ENCODE data around the gene CEACAM20.
"Not testable (repeated sequence)": the region's sequence is repeated elsewhere in the genome, so short reads cannot be mapped to it uniquely, and the experiment has no call there.

Gene CEACAM20

GRCh38 chr19:44499962-44500949 lies 29.2 kb downstream of the CEACAM20 start, which contains the start of gene ZNF180:
TSS of gene ZNF180 (minus strand) at chr19:44500522. CDS start at chr19:44497334, 3,188 bp downstream.
- TF ChIP-seq CTCF (IDR thresholded peaks at IDR 0.05; ENCODE audit: low read depth, low read length, missing control alignments): peak; percentile 26
- peak; percentile 69 for DNase-seq (ENCODE audit: extremely low read depth, low read depth)

GRCh38 chr19:44499559-44499958 lies 29.9 kb downstream of the CEACAM20 start:
- no peak for TF ChIP-seq CTCF (IDR thresholded peaks at IDR 0.05; ENCODE audit: low read depth, low read length, missing control alignments)
- no peak for DNase-seq (ENCODE audit: extremely low read depth, low read depth)
- peak overlapping the region; percentile 68 for H3K4me3 ChIP-seq (replicated peaks; ENCODE audit: low read depth, low read length)

More at GRCh38 chr19:44499962-44500949, 29.2 kb downstream of the CEACAM20 start, which contains the start of gene ZNF180:
- H3K4me3 ChIP-seq (replicated peaks; ENCODE audit: low read depth, low read length): peak within 1 kb of the TSS; percentile 68

GRCh38 chr19:44498988-44499387 lies 30.5 kb downstream of the CEACAM20 start:
- no peak for TF ChIP-seq CTCF (IDR thresholded peaks at IDR 0.05; ENCODE audit: low read depth, low read length, missing control alignments)

DNA sequence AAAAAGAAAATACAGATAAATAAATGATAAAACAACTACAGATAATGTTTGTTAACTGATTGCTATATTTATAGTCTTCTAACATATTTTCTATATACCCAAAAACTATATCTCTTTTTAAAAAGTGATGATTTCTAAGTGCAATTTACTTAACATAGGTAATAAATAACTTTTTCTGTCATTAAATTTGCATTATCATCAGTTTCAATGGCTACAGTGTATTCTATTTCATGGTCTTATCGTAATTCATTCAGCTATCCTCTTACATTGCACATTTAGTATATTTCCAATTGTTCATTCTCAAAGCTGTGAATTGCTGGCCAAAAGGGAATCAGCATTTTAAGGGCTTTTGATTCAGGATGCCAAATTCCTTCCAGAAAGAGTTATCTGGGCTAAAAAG lies 32.8 kb downstream of the CEACAM20 start:
- no peak overlapping the region for H3K4me3 ChIP-seq (replicated peaks; ENCODE audit: low read depth, low read length)
- DNase-seq (ENCODE audit: extremely low read depth, low read depth): no peak
- no peak for TF ChIP-seq CTCF (IDR thresholded peaks at IDR 0.05; ENCODE audit: low read depth, low read length, missing control alignments)

More at GRCh38 chr19:44498988-44499387, 30.5 kb downstream of the CEACAM20 start:
- DNase-seq (ENCODE audit: extremely low read depth, low read depth): no peak
- H3K4me3 ChIP-seq (replicated peaks; ENCODE audit: low read depth, low read length): peak overlapping the region; percentile 68

GRCh38 chr19:44476559-44477408 lies 52.7 kb downstream of the CEACAM20 start:
- DNase-seq (ENCODE audit: extremely low read depth, low read depth): no peak
- no peak overlapping the region for H3K4me3 ChIP-seq (replicated peaks; ENCODE audit: low read depth, low read length)
- TF ChIP-seq CTCF (IDR thresholded peaks at IDR 0.05; ENCODE audit: low read depth, low read length, missing control alignments): no peak

- H3K4me3 ChIP-seq (replicated peaks; ENCODE audit: low read depth, low read length); DNase-seq (ENCODE audit: extremely low read depth, low read depth): not testable (repeated sequence)
Measured at GRCh38 chr19:44468730-44469129, 60.7 kb downstream of the CEACAM20 start.

- not testable (repeated sequence) for H3K4me3 ChIP-seq (replicated peaks; ENCODE audit: low read depth, low read length); DNase-seq (ENCODE audit: extremely low read depth, low read depth)
Measured at GRCh38 chr19:44462600-44463286, 66.7 kb downstream of the CEACAM20 start.
